HL-60 (cell line): ENCODE data around the gene TET2.

Experiments
- CTCF ChIP-seq: IDR thresholded peaks from one replicate; pipeline ENCODE4 v1.5.1; 2011; ENCODE audit warnings: low read length, control low read depth, inconsistent platforms; ENCODE audit not compliant: insufficient read depth
- POLR2AphosphoS5 ChIP-seq: IDR thresholded peaks from 2 replicates; pipeline ENCODE4 v1.6.1; 2012; ENCODE audit warnings: low read depth

- TF ChIP-seq POLR2AphosphoS5 (no peak), CTCF (no peak)
Observed at GRCh38 chr4:105273230-105273629, 126.6 kb downstream of the TET2 start.
